H1 (cell line): ENCODE results near the gene KCNA5.

Source experiments
- POLR2A ChIP-seq, 2 experiments: IDR thresholded peaks; 1 replicate in 1 of 2; 2 replicates in 1 of 2; pipeline ENCODE4 v1.6.1; 2011; ENCODE audit warnings: low read depth in 2 of 2, low read length in 2 of 2, mild to moderate bottlenecking in 2 of 2; ENCODE audit errors: control extremely low read depth in 1 of 2
- RAD21 ChIP-seq, 2 experiments: IDR thresholded peaks in 1 of 2; conservative IDR thresholded peaks in 1 of 2; 2 replicates each; pipeline ENCODE4 v1.6.1; 2011; ENCODE audit warnings: low read depth in 2 of 2, low read length in 2 of 2, improper control_type of control experiment in 1 of 2, inconsistent platforms in 1 of 2, mild to moderate bottlenecking in 1 of 2, moderate library complexity in 1 of 2
- RNF2 ChIP-seq: fragments of 200-900, 300-1000 bp; sonication (generic); IDR thresholded peaks from 2 replicates; pipeline ENCODE4 v1.7.1; 2016; ENCODE audit warnings: borderline replicate concordance, low read depth, mild to moderate bottlenecking, antibody characterized with exemption, low read length; ENCODE audit not compliant: poor library complexity, severe bottlenecking; ENCODE audit errors: missing control alignments
- YY1 ChIP-seq: IDR thresholded peaks from 2 replicates; pipeline ENCODE4 v1.6.1; 2011; ENCODE audit warnings: low read depth, mild to moderate bottlenecking, low read length
- TF ChIP-seq, protein P1 (sequence below): IDR thresholded peaks from 2 replicates; pipeline ENCODE4 v1.6.1; 2011; ENCODE audit warnings: low read depth, mild to moderate bottlenecking, low read length; ENCODE audit not compliant: insufficient read depth

GRCh38 chr12:5031242-5031641 lies 12.4 kb upstream of the KCNA5 start:
- TF ChIP-seq YY1 (no peak), POLR2A (IDR thresholded peaks at IDR 0.05; ENCODE audit: control extremely low read depth in 1 of 2, low read depth in 2 of 2, low read length in 2 of 2) (no peak), RNF2 (no peak), RAD21 (IDR thresholded peaks at IDR 0.05 in 1 of 2, conservative IDR thresholded peaks at IDR 0.05 in 1 of 2; ENCODE audit: low read depth in 2 of 2, low read length in 2 of 2) (no peak)
- TF ChIP-seq, protein P1, sequence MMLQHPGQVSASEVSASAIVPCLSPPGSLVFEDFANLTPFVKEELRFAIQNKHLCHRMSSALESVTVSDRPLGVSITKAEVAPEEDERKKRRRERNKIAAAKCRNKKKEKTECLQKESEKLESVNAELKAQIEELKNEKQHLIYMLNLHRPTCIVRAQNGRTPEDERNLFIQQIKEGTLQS: no peak
